HEK293 (cell line): Measurements from ENCODE around the gene SHCBP1L.

ENCODE experiments used
- CTCF ChIA-PET: fragments of 350-600 bp; formaldehyde crosslinking; extraction: SDS; loops from one replicate; lab custom pipeline; 2021; ENCODE audit warnings: antibody characterized with exemption; lab: Yijun Ruan, JAX
- POLR2A ChIA-PET: fragments of 300-600 bp; formaldehyde crosslinking; extraction: SDS; loops from one replicate; lab custom pipeline; 2020; ENCODE audit warnings: antibody characterized with exemption, inconsistent platforms; lab: Yijun Ruan, JAX
- H3K27ac ChIP-seq: fragments of 200-500 bp; sonication (Bioruptor generic); 2 replicates; pipeline ENCODE4 v1.5.1; 2014; ENCODE audit warnings: low read depth, low read length, control low read depth, inconsistent platforms; ENCODE audit errors: extremely low read depth
- H3K36me3 ChIP-seq, 2 experiments: fragments of 200-500 bp in 1 of 2; sonication (Bioruptor generic) in 1 of 2; 1 replicate in 1 of 2; 2 replicates in 1 of 2; pipeline ENCODE4 v1.5.1; 2014 to 2017; ENCODE audit warnings: inconsistent platforms in 2 of 2, low read length in 2 of 2; ENCODE audit not compliant: control insufficient read depth in 2 of 2, insufficient read depth in 1 of 2
- H3K4me1 ChIP-seq: fragments of 200-500 bp; sonication (Bioruptor generic); 2 replicates; pipeline ENCODE4 v1.5.1; 2014; ENCODE audit warnings: mild to moderate bottlenecking, low read length, inconsistent platforms; ENCODE audit not compliant: control insufficient read depth, insufficient read depth
- H3K4me3 ChIP-seq: 2 replicates; pipeline ENCODE4 v1.5.1; 2011; ENCODE audit warnings: low read depth, mild to moderate bottlenecking, control low read depth, low read length, moderate library complexity
- H3K9me3 ChIP-seq: fragments of 200-500 bp; sonication (Bioruptor generic); 2 replicates; pipeline ENCODE4 v1.5.1; 2014; ENCODE audit warnings: low read depth, low read length, inconsistent platforms; ENCODE audit not compliant: control insufficient read depth, insufficient read depth
- IKZF3 ChIP-seq: fragments of 450-650 bp; IDR thresholded peaks from 2 replicates; pipeline ENCODE4 v1.5.0; 2018; ENCODE audit warnings: missing biosample characterization, mild to moderate bottlenecking, missing genetic modification characterization, moderate library complexity
- INSM2 ChIP-seq: fragments of 450-650 bp; formaldehyde crosslinking; IDR thresholded peaks from 2 replicates; pipeline ENCODE4 v1.5.1; 2016; ENCODE audit warnings: missing biosample characterization, missing genetic modification characterization
- OVOL3 ChIP-seq: fragments of 450-650 bp; formaldehyde crosslinking; IDR thresholded peaks from 2 replicates; pipeline ENCODE4 v1.5.1; 2016; ENCODE audit warnings: missing biosample characterization, missing genetic modification characterization
- REPIN1 ChIP-seq: fragments of 450-650 bp; formaldehyde crosslinking; IDR thresholded peaks from 2 replicates; pipeline ENCODE4 v1.5.1; 2017; ENCODE audit warnings: missing biosample characterization, missing genetic modification characterization, low read depth
- REST ChIP-seq: fragments of 450-650 bp; formaldehyde crosslinking; IDR thresholded peaks from 2 replicates; pipeline ENCODE4 v1.5.1; 2016; ENCODE audit warnings: missing biosample characterization, missing genetic modification characterization
- SCRT1 ChIP-seq: fragments of 450-650 bp; formaldehyde crosslinking; IDR thresholded peaks from 2 replicates; pipeline ENCODE4 v1.5.1; 2016; ENCODE audit warnings: missing biosample characterization, missing genetic modification characterization, borderline replicate concordance
- SP7 ChIP-seq: fragments of 450-650 bp; formaldehyde crosslinking; IDR thresholded peaks from 2 replicates; pipeline ENCODE4 v1.5.1; 2016; ENCODE audit warnings: missing biosample characterization, missing genetic modification characterization
- TRIM28 ChIP-seq: IDR thresholded peaks from 2 replicates; pipeline ENCODE4 v1.6.1; 2011; ENCODE audit warnings: low read length, control low read depth, borderline replicate concordance
- ZBTB26 ChIP-seq: fragments of 450-650 bp; formaldehyde crosslinking; optimal IDR thresholded peaks from 2 replicates; pipeline ENCODE3; 2016; ENCODE audit warnings: missing biosample characterization, mild to moderate bottlenecking, missing genetic modification characterization
- ZBTB48 ChIP-seq: fragments of 450-650 bp; formaldehyde crosslinking; IDR thresholded peaks from 2 replicates; pipeline ENCODE4 v1.5.1; 2016; ENCODE audit warnings: missing biosample characterization, missing genetic modification characterization
- ZIC2 ChIP-seq: fragments of 450-650 bp; formaldehyde crosslinking; IDR thresholded peaks from 2 replicates; pipeline ENCODE4 v1.5.1; 2016; ENCODE audit warnings: missing biosample characterization, missing genetic modification characterization
- ZNF169 ChIP-seq: fragments of 450-650 bp; formaldehyde crosslinking; IDR thresholded peaks from 2 replicates; pipeline ENCODE4 v1.5.1; 2016; ENCODE audit warnings: missing biosample characterization, missing genetic modification characterization
- ZNF19 ChIP-seq: fragments of 450-650 bp; formaldehyde crosslinking; IDR thresholded peaks from 2 replicates; pipeline ENCODE4; 2016; ENCODE audit warnings: missing biosample characterization, missing genetic modification characterization, low read depth
- ZNF223 ChIP-seq: fragments of 450-650 bp; formaldehyde crosslinking; IDR thresholded peaks from 2 replicates; pipeline ENCODE4 v1.5.1; 2016; ENCODE audit warnings: missing biosample characterization, missing genetic modification characterization
- ZNF23 ChIP-seq: fragments of 450-650 bp; formaldehyde crosslinking; IDR thresholded peaks from 2 replicates; pipeline ENCODE4 v1.5.1; 2016; ENCODE audit warnings: missing biosample characterization, missing genetic modification characterization, borderline replicate concordance
- ZNF292 ChIP-seq: fragments of 450-650 bp; formaldehyde crosslinking; IDR thresholded peaks from 2 replicates; pipeline ENCODE4 v1.5.1; 2016; ENCODE audit warnings: low read depth, missing biosample characterization, missing genetic modification characterization, borderline replicate concordance
- ZNF426 ChIP-seq: fragments of 450-650 bp; formaldehyde crosslinking; IDR thresholded peaks from 2 replicates; pipeline ENCODE4 v1.5.1; 2017; ENCODE audit warnings: missing biosample characterization, missing genetic modification characterization, mild to moderate bottlenecking, inconsistent platforms, moderate library complexity
- ZNF530 ChIP-seq: fragments of 450-650 bp; formaldehyde crosslinking; IDR thresholded peaks from 2 replicates; pipeline ENCODE4 v1.5.1; 2016; ENCODE audit warnings: low read depth, missing biosample characterization, missing genetic modification characterization
- ZNF561 ChIP-seq: fragments of 450-650 bp; IDR thresholded peaks from 2 replicates; pipeline ENCODE4 v1.5.1; 2018; ENCODE audit warnings: missing biosample characterization, missing genetic modification characterization, borderline replicate concordance
- ZNF596 ChIP-seq: fragments of 450-650 bp; IDR thresholded peaks from 2 replicates; pipeline ENCODE4 v1.5.0; 2018; ENCODE audit warnings: missing biosample characterization, mild to moderate bottlenecking, missing genetic modification characterization, moderate library complexity
- ZNF624 ChIP-seq: fragments of 450-650 bp; formaldehyde crosslinking; IDR thresholded peaks from 2 replicates; pipeline ENCODE4 v1.5.1; 2017; ENCODE audit warnings: missing biosample characterization, missing genetic modification characterization
- ZNF658 ChIP-seq: fragments of 450-650 bp; formaldehyde crosslinking; IDR thresholded peaks from 2 replicates; pipeline ENCODE4; 2016; ENCODE audit warnings: missing biosample characterization, missing genetic modification characterization
- ZNF660 ChIP-seq: fragments of 450-650 bp; IDR thresholded peaks from 2 replicates; pipeline ENCODE4 v1.5.1; 2018; ENCODE audit warnings: missing biosample characterization, mild to moderate bottlenecking, missing genetic modification characterization
- ZNF664 ChIP-seq: fragments of 450-650 bp; formaldehyde crosslinking; IDR thresholded peaks from 2 replicates; pipeline ENCODE4 v1.5.1; 2016; ENCODE audit warnings: missing biosample characterization, missing genetic modification characterization
- ZNF701 ChIP-seq: fragments of 450-650 bp; formaldehyde crosslinking; IDR thresholded peaks from 2 replicates; pipeline ENCODE4 v1.5.1; 2016; ENCODE audit warnings: missing biosample characterization, missing genetic modification characterization
- ZNF768 ChIP-seq: fragments of 450-650 bp; formaldehyde crosslinking; IDR thresholded peaks from 2 replicates; pipeline ENCODE4 v1.5.1; 2018; ENCODE audit warnings: missing biosample characterization, mild to moderate bottlenecking, missing genetic modification characterization
- ZNF830 ChIP-seq: fragments of 450-650 bp; IDR thresholded peaks from 2 replicates; pipeline ENCODE4 v1.5.0; 2018; ENCODE audit warnings: missing biosample characterization, missing genetic modification characterization, low read depth, mild to moderate bottlenecking, moderate library complexity
- ZSCAN23 ChIP-seq: fragments of 450-650 bp; formaldehyde crosslinking; IDR thresholded peaks from 2 replicates; pipeline ENCODE4 v1.5.1; 2016; ENCODE audit warnings: missing biosample characterization, missing genetic modification characterization
- TF ChIP-seq, protein P1 (sequence below): fragments of 450-650 bp; formaldehyde crosslinking; IDR thresholded peaks from 2 replicates; pipeline ENCODE4 v1.5.1; 2016; ENCODE audit warnings: missing biosample characterization, missing genetic modification characterization
- TF ChIP-seq, protein P2 (sequence below): fragments of 450-650 bp; formaldehyde crosslinking; IDR thresholded peaks from 2 replicates; pipeline ENCODE4 v1.5.1; 2016; ENCODE audit warnings: missing biosample characterization, missing genetic modification characterization

SHCBP1L gene

GRCh38 chr1:182939413-182939812, 13.6 kb downstream of the SHCBP1L start:
- Histone ChIP-seq H3K27ac (no peak overlapping the region), H3K9me3 (no peaks in the 10 kb centered on the region), H3K4me1 (no peaks in the 10 kb centered on the region), H3K36me3 (no peaks in the 10 kb centered on the region), H3K4me3 (no peak overlapping the region)
- TF ChIP-seq ZNF426 = no peak
- no peak for TF ChIP-seq ZSCAN23 (tag by site-specific recombination)
- no peak for TF ChIP-seq IKZF3 (tag by site-specific recombination)
- no peak for TF ChIP-seq SP7 (tag by site-specific recombination)
- TF ChIP-seq REST (tag by site-specific recombination) = no peak
- no peak for TF ChIP-seq ZBTB48 (tag by site-specific recombination)
- TF ChIP-seq ZNF658 (tag by site-specific recombination) = no peak
- no peak for TF ChIP-seq ZNF768 (tag by site-specific recombination)
- TF ChIP-seq SCRT1 (tag by site-specific recombination) = no peak
- TF ChIP-seq ZNF660 (tag by site-specific recombination) = no peak
- no peak for TF ChIP-seq ZNF530 (tag by site-specific recombination)
- no peak for TF ChIP-seq ZNF664 (tag by site-specific recombination)
- no peak for TF ChIP-seq ZNF701 (tag by site-specific recombination)
- no peak for TF ChIP-seq ZNF223 (tag by site-specific recombination)
- no peak for TF ChIP-seq TRIM28
- no peak for TF ChIP-seq ZIC2 (tag by site-specific recombination)
- no peak for TF ChIP-seq ZNF19 (tag by site-specific recombination)
- CTCF ChIA-PET = interaction anchor here (0.7 kb wide), 1 partner anchor 127 kb away, joined by 4 read pairs; no protein-coding TSS in a partner anchor
- POLR2A ChIA-PET = no interaction called here

DNA sequence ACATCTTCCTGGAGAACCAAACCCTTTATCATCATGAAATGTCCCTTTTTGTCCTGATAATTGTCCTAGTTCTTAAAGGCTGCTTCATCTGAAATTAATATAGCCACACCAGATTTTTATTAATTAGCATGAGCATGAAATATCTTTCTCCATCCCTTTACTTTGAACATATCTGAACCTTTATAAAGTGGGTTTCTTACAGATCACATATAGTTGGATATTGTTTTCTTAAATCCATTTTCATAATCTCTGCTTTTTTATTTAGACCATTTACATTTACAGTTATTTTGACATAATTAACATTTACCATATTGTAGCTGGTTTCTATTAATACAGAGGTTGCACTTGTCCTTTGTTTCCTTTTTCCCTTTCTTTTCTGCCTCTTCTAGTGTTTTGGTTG, 17.2 kb downstream of the SHCBP1L start:
- no peak for TF ChIP-seq OVOL3 (tag by site-specific recombination)
- TF ChIP-seq ZNF660 (tag by site-specific recombination) = no peak
- no peak for TF ChIP-seq ZNF426
- TF ChIP-seq, protein P1, sequence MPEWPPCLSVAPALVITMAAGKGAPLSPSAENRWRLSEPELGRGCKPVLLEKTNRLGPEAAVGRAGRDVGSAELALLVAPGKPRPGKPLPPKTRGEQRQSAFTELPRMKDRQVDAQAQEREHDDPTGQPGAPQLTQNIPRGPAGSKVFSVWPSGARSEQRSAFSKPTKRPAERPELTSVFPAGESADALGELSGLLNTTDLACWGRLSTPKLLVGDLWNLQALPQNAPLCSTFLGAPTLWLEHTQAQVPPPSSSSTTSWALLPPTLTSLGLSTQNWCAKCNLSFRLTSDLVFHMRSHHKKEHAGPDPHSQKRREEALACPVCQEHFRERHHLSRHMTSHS (tag by site-specific recombination) = no peak
- TF ChIP-seq ZNF830 (tag by site-specific recombination) = no peak
- TF ChIP-seq REPIN1 = no peak
- no peak for TF ChIP-seq ZNF561 (tag by site-specific recombination)
- TF ChIP-seq ZBTB26 (tag by site-specific recombination) = no peak
- TF ChIP-seq ZNF292 (tag by site-specific recombination) = no peak
- TF ChIP-seq, protein P2, sequence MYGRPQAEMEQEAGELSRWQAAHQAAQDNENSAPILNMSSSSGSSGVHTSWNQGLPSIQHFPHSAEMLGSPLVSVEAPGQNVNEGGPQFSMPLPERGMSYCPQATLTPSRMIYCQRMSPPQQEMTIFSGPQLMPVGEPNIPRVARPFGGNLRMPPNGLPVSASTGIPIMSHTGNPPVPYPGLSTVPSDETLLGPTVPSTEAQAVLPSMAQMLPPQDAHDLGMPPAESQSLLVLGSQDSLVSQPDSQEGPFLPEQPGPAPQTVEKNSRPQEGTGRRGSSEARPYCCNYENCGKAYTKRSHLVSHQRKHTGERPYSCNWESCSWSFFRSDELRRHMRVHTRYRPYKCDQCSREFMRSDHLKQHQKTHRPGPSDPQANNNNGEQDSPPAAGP (tag by site-specific recombination) = no peak
- no peak for TF ChIP-seq ZNF624 (tag by site-specific recombination)
- TF ChIP-seq ZNF169 (tag by site-specific recombination) = no peak
- TF ChIP-seq INSM2 = no peak
- TF ChIP-seq ZNF596 (tag by site-specific recombination) = no peak
- TF ChIP-seq ZNF23 (tag by site-specific recombination) = no peak
- Histone ChIP-seq H3K36me3 (no peaks in the 10 kb centered on the region), H3K4me3 (no peak overlapping the region), H3K4me1 (no peaks in the 10 kb centered on the region), H3K9me3 (no peaks in the 10 kb centered on the region), H3K27ac (no peak overlapping the region)
- ChIA-PET POLR2A (no interaction called here), CTCF (no interaction called here)
